DND-41 (cell line): Measurements from ENCODE around the gene GPHN.

Experiments used
- ATAC-seq: fragments of 200-7000 bp; cut with Tn5 transposase; 3 replicates; pipeline ENCODE4 v1.9.1; 2021; ENCODE audit warnings: low read depth; ENCODE audit not compliant: insufficient read depth
- DNase-seq: peaks from one replicate; pipeline ENCODE4 v3.0.0-alpha.2; 2020
- H2AFZ ChIP-seq: 2 replicates; pipeline ENCODE4 v1.6.0; 2012; ENCODE audit warnings: low read depth, low read length
- H3K27ac ChIP-seq: 2 replicates; pipeline ENCODE4 v1.5.1; 2012; ENCODE audit warnings: low read length, inconsistent platforms
- H3K27me3 ChIP-seq: fragments of 200-600 bp; sonication (generic); 2 replicates; pipeline ENCODE4 v1.6.0; 2012; ENCODE audit warnings: low read length, mild to moderate bottlenecking, inconsistent platforms; ENCODE audit not compliant: insufficient read depth, poor library complexity
- H3K36me3 ChIP-seq: 2 replicates; pipeline ENCODE4 v1.5.1; 2012; ENCODE audit warnings: low read length, inconsistent platforms; ENCODE audit not compliant: insufficient read depth
- H3K4me1 ChIP-seq: 2 replicates; pipeline ENCODE4 v1.5.1; 2012; ENCODE audit warnings: mild to moderate bottlenecking, low read length; ENCODE audit not compliant: insufficient read depth
- H3K4me2 ChIP-seq: 2 replicates; pipeline ENCODE4 v1.6.0; 2012; ENCODE audit warnings: mild to moderate bottlenecking, moderate library complexity, low read length, inconsistent platforms; ENCODE audit not compliant: insufficient read depth
- H3K4me3 ChIP-seq, 2 experiments: fragments of 200-600 bp in 1 of 2; shearing (Covaris generic) in 1 of 2; 2 replicates each; pipeline ENCODE4 v1.5.1; 2012 to 2016; ENCODE audit warnings: inconsistent platforms in 2 of 2, low read length in 2 of 2, mild to moderate bottlenecking in 2 of 2, low read depth in 1 of 2, moderate library complexity in 1 of 2
- H3K79me2 ChIP-seq: 2 replicates; pipeline ENCODE4 v1.6.0; 2012; ENCODE audit warnings: low read length, inconsistent platforms; ENCODE audit not compliant: insufficient read depth
- H3K9ac ChIP-seq: 2 replicates; pipeline ENCODE4 v1.6.0; 2012; ENCODE audit warnings: low read depth, mild to moderate bottlenecking, inconsistent platforms, low read length, moderate library complexity
- H3K9me3 ChIP-seq: 2 replicates; pipeline ENCODE4 v1.5.1; 2012; ENCODE audit warnings: low read length, moderate library complexity, mild to moderate bottlenecking, inconsistent platforms; ENCODE audit not compliant: insufficient read depth, severe bottlenecking
- H4K20me1 ChIP-seq: 2 replicates; pipeline ENCODE4 v1.6.0; 2012; ENCODE audit warnings: low read length; ENCODE audit not compliant: insufficient read depth
- CTCF ChIP-seq: IDR thresholded peaks from 2 replicates; pipeline ENCODE4 v1.5.1; 2012; ENCODE audit warnings: borderline replicate concordance, low read length, moderate library complexity, mild to moderate bottlenecking; ENCODE audit not compliant: poor library complexity, severe bottlenecking; ENCODE audit errors: extremely low read depth
- EZH2 ChIP-seq: IDR thresholded peaks from 3 replicates; pipeline ENCODE4 v1.6.1; 2012; ENCODE audit warnings: borderline replicate concordance, low read depth, mild to moderate bottlenecking, moderate library complexity, low read length, inconsistent platforms; ENCODE audit not compliant: severe bottlenecking

The GPHN gene

GRCh38 chr14:67071506-67071905 is 563.6 kb downstream of the GPHN start:
- no peak overlapping the region for H3K9ac ChIP-seq
- no peak overlapping the region for H3K4me3 ChIP-seq
- no peaks in the 10 kb centered on the region for H4K20me1 ChIP-seq
- TF ChIP-seq CTCF (no peak), EZH2 (no peak)
- H3K4me2 ChIP-seq, result no peak overlapping the region
- no peaks in the 10 kb centered on the region for H3K27me3 ChIP-seq
- no peak overlapping the region for H3K27ac ChIP-seq
- no peaks in the 10 kb centered on the region for H3K9me3 ChIP-seq
- H3K4me1 ChIP-seq, result no peaks in the 10 kb centered on the region
- no peak for DNase-seq
- no peaks in the 10 kb centered on the region for H3K79me2 ChIP-seq
- H3K36me3 ChIP-seq, result 0 out of 2 replicates have a peak, but pooled peaks cover 3% of the 10 kb centered on the region
- ATAC-seq, result no peak
- H2AFZ ChIP-seq, result no peak overlapping the region

GRCh38 chr14:67077921-67078320 is 570.0 kb downstream of the GPHN start:
- no peak overlapping the region for H3K9ac ChIP-seq
- ATAC-seq, result no peak

GRCh38 chr14:67079846-67080245 is 571.9 kb downstream of the GPHN start:
- no peaks in the 10 kb centered on the region for H4K20me1 ChIP-seq
- TF ChIP-seq EZH2 (no peak), CTCF (no peak)
- DNase-seq (no peak), ATAC-seq (no peak)
- no peak overlapping the region for H3K9ac ChIP-seq
- no peak overlapping the region for H3K4me3 ChIP-seq
- no peak overlapping the region for H2AFZ ChIP-seq
- H3K4me2 ChIP-seq, result no peak overlapping the region
- H3K27ac ChIP-seq, result no peak overlapping the region
- no peaks in the 10 kb centered on the region for H3K27me3 ChIP-seq
- no peaks in the 10 kb centered on the region for H3K36me3 ChIP-seq
- no peaks in the 10 kb centered on the region for H3K4me1 ChIP-seq
- no peaks in the 10 kb centered on the region for H3K79me2 ChIP-seq
- H3K9me3 ChIP-seq, result no peaks in the 10 kb centered on the region

More at GRCh38 chr14:67077921-67078320, 570.0 kb downstream of the GPHN start:
- Histone ChIP-seq H3K4me2 (no peak overlapping the region), H3K27me3 (no peaks in the 10 kb centered on the region), H4K20me1 (no peaks in the 10 kb centered on the region), H2AFZ (no peak overlapping the region), H3K4me1 (no peaks in the 10 kb centered on the region), H3K79me2 (no peaks in the 10 kb centered on the region), H3K36me3 (no peaks in the 10 kb centered on the region), H3K27ac (no peak overlapping the region), H3K4me3 (no peak overlapping the region), H3K9me3 (no peaks in the 10 kb centered on the region)
- TF ChIP-seq CTCF (no peak), EZH2 (no peak)
- no peak for DNase-seq

GRCh38 chr14:67108230-67108629 is 600.3 kb downstream of the GPHN start:
- Histone ChIP-seq H4K20me1 (no peaks in the 10 kb centered on the region), H3K4me1 (no peaks in the 10 kb centered on the region), H3K4me2 (no peak overlapping the region), H2AFZ (no peak overlapping the region), H3K79me2 (no peaks in the 10 kb centered on the region), H3K4me3 (no peak overlapping the region), H3K9ac (no peak overlapping the region), H3K9me3 (peaks cover 8% of the 10 kb centered on the region), H3K36me3 (peaks cover 5% of the 10 kb centered on the region; the same call in 1 of the 2 replicates), H3K27me3 (no peaks in the 10 kb centered on the region), H3K27ac (no peak overlapping the region)
- no peak for ATAC-seq
- no peak for DNase-seq
- TF ChIP-seq CTCF (no peak), EZH2 (no peak)
